Liver (tissue), 9 donors: ENCODE measurements around the gene ADTRP. TPM values are rescaled to one million over a fixed set of nuclear protein-coding genes. Genes with fewer than 3 reads are reported as not detected.

Experiments
- DNase-seq: peaks from one replicate; pipeline ENCODE4 v3.0.0-alpha.2; 2017; ENCODE audit warnings: low spot score
- H3K27ac ChIP-seq, 2 donors: one replicate each; pipeline ENCODE4 v1.7.0; 2013; ENCODE audit warnings: inconsistent platforms in 2 of 2, low read length in 2 of 2, control low read depth in 1 of 2, low read depth in 1 of 2, mild to moderate bottlenecking in 1 of 2
- H3K27me3 ChIP-seq, 4 donors: one replicate each; pipeline versions ENCODE4 v1.6.1 to v1.7.0; 2013; ENCODE audit warnings: low read length in 3 of 4, inconsistent platforms in 1 of 4, mild to moderate bottlenecking in 1 of 4, moderate library complexity in 1 of 4; ENCODE audit not compliant: control insufficient read depth in 4 of 4, insufficient read depth in 4 of 4
- H3K36me3 ChIP-seq, 4 donors: one replicate each; pipeline versions ENCODE4 v1.6.1 to v1.7.0; 2013; ENCODE audit warnings: low read length in 3 of 4, mild to moderate bottlenecking in 3 of 4, low read depth in 1 of 4, moderate library complexity in 1 of 4; ENCODE audit not compliant: control insufficient read depth in 4 of 4, insufficient read depth in 3 of 4
- H3K4me1 ChIP-seq, 4 donors: one replicate each; pipeline versions ENCODE4 v1.6.1 to v1.7.0; 2013; ENCODE audit warnings: low read length in 3 of 4, mild to moderate bottlenecking in 3 of 4, moderate library complexity in 1 of 4; ENCODE audit not compliant: control insufficient read depth in 4 of 4, insufficient read depth in 4 of 4
- H3K4me3 ChIP-seq, 3 donors: one replicate each; pipeline versions ENCODE4 v1.6.1 to v1.7.0; 2013; ENCODE audit warnings: low read length in 3 of 3, control low read depth in 1 of 3, low read depth in 1 of 3, mild to moderate bottlenecking in 1 of 3
- H3K9ac ChIP-seq, 2 donors: one replicate each; pipeline ENCODE4 v1.7.0; 2013; ENCODE audit warnings: low read length in 2 of 2, mild to moderate bottlenecking in 2 of 2, moderate library complexity in 2 of 2, control low read depth in 1 of 2, low read depth in 1 of 2
- H3K9me3 ChIP-seq, 4 donors: one replicate each; pipeline versions ENCODE4 v1.6.1 to v1.7.0; 2013; ENCODE audit warnings: low read length in 3 of 4; ENCODE audit not compliant: control insufficient read depth in 4 of 4
- ATF3 ChIP-seq: IDR thresholded peaks from 2 replicates; pipeline ENCODE4 v1.6.1; 2016; ENCODE audit warnings: antibody characterized with exemption
- CTCF ChIP-seq: fragments of 150-350 bp; IDR thresholded peaks from 2 replicates; pipeline ENCODE4 v1.5.1; 2017; ENCODE audit warnings: improper control_type of control experiment, low read depth, low read length; ENCODE audit not compliant: missing input control
- EGR1 ChIP-seq, 2 donors: IDR thresholded peaks; 2 replicates each; pipeline ENCODE4 v1.6.1; 2016 to 2018; ENCODE audit warnings: antibody characterized with exemption in 2 of 2, low read depth in 2 of 2
- FOXA1 ChIP-seq: IDR thresholded peaks from 2 replicates; pipeline ENCODE4 v1.6.1; 2016; ENCODE audit warnings: antibody characterized with exemption
- FOXA2 ChIP-seq: IDR thresholded peaks from 2 replicates; pipeline ENCODE4 v1.6.1; 2016; ENCODE audit warnings: antibody characterized with exemption
- HNF4A ChIP-seq, 2 donors: conservative IDR thresholded peaks; 2 replicates each; pipeline ENCODE4 v1.6.1; 2016; ENCODE audit warnings: antibody characterized with exemption in 2 of 2, mild to moderate bottlenecking in 2 of 2
- HNF4G ChIP-seq: IDR thresholded peaks from 2 replicates; pipeline ENCODE4 v1.6.1; 2016; ENCODE audit warnings: antibody characterized with exemption
- NR2F2 ChIP-seq: IDR thresholded peaks from 2 replicates; pipeline ENCODE4 v1.6.1; 2016; ENCODE audit warnings: antibody characterized with exemption
- RAD21 ChIP-seq, 2 donors: IDR thresholded peaks; 2 replicates each; pipeline ENCODE4 v1.6.1; 2016; ENCODE audit warnings: antibody characterized with exemption in 2 of 2, mild to moderate bottlenecking in 2 of 2
- REST ChIP-seq: IDR thresholded peaks from 2 replicates; pipeline ENCODE4 v1.6.1; 2016; ENCODE audit warnings: antibody characterized with exemption, mild to moderate bottlenecking
- RXRA ChIP-seq, 2 donors: IDR thresholded peaks; 2 replicates each; pipeline ENCODE4 v1.6.1; 2017 to 2018; ENCODE audit warnings: antibody characterized with exemption in 2 of 2, mild to moderate bottlenecking in 1 of 2
- SP1 ChIP-seq: IDR thresholded peaks from 2 replicates; pipeline ENCODE4 v1.6.1; 2018; ENCODE audit warnings: antibody characterized with exemption, mild to moderate bottlenecking
- TAF1 ChIP-seq: conservative IDR thresholded peaks from 2 replicates; pipeline ENCODE4 v1.6.1; 2016; ENCODE audit warnings: antibody characterized with exemption, mild to moderate bottlenecking
- YY1 ChIP-seq: IDR thresholded peaks from 2 replicates; pipeline ENCODE4 v1.6.1; 2016; ENCODE audit warnings: antibody characterized with exemption, mild to moderate bottlenecking
- ZBTB33 ChIP-seq: IDR thresholded peaks from 2 replicates; pipeline ENCODE4 v1.6.1; 2016; ENCODE audit warnings: antibody characterized with exemption
- WGBS: extraction: QIAGEN DNeasy Blood & Tissue Kit; methylation state at CpG from one replicate; pipeline ENCODE4 v1.1.7; 2013; 5-methylcytosine and 5-hydroxymethylcytosine counted together
- polyA plus RNA-seq, 2 donors: library from polyadenylated mRNA; stranded (reverse) in 1 of 2; unstranded in 1 of 2; fragments of 200-250 nt in 1 of 2; fragments of >200 nt in 1 of 2; fragmentation: Nextera tagmentation in 1 of 2; extraction: Ambion mirVana in 1 of 2; gene quantifications; one replicate each; pipeline versions ENCODE4 v1.2.1 to v1.2.3, GENCODE V29; 2013 to 2015
- total RNA-seq, 2 donors: library from RNA; depleted of rRNA; stranded (reverse); fragments of >200 nt; gene quantifications; one replicate each; pipeline ENCODE4 v1.2.3, GENCODE V29; 2014
- donor health status: healthy.
- donor health status: healthy.
- donor health status: healthy.
- donor health status: healthy.
- donor health status: healthy.

Gene ADTRP
- total and polyA plus RNA-seq, 4 donors, result 0.21 to 2.0 (median 0.50) TPM; not detected in 1

- H3K4me1 ChIP-seq, result peaks cover 0 to 6% (median 5%) of the 10 kb centered on the region in 4 donors
- no peak overlapping the region for H3K9ac ChIP-seq
- H3K36me3 ChIP-seq, result no peaks in the 10 kb centered on the region
- no peak overlapping the region for H3K4me3 ChIP-seq
- no peaks in the 10 kb centered on the region for H3K27me3 ChIP-seq
- no peak overlapping the region for H3K27ac ChIP-seq
- no peak for TF ChIP-seq HNF4A (conservative IDR thresholded peaks at IDR 0.05)
- TF ChIP-seq ZBTB33, result no peak
- no peak for TF ChIP-seq ATF3
- TF ChIP-seq RXRA (IDR thresholded peaks at IDR 0.05), result no peak
- DNase-seq, result no peak
- H3K9me3 ChIP-seq, result no peaks in the 10 kb centered on the region
- 75% methylated on average over 3 of the region's 3 CpGs for WGBS
Measured at GRCh38 chr6:11727346-11727997, 51.1 kb downstream of the ADTRP start.

- Histone ChIP-seq H3K9ac (no peak overlapping the region), H3K27me3 (no peaks in the 10 kb centered on the region), H3K27ac (no peak overlapping the region), H3K36me3 (peaks cover 0 to 2% (median 0%) of the 10 kb centered on the region in 4 donors), H3K4me1 (no peaks in the 10 kb centered on the region), H3K4me3 (no peak overlapping the region), H3K9me3 (no peaks in the 10 kb centered on the region)
- WGBS, result 98% methylated on average over 4 of the region's 4 CpGs
- TF ChIP-seq EGR1 (IDR thresholded peaks at IDR 0.05; ENCODE audit: low read depth in 2 of 2) (no peak), REST (no peak), CTCF (no peak), SP1 (no peak), FOXA2 (no peak), YY1 (no peak), RXRA (IDR thresholded peaks at IDR 0.05) (no peak), FOXA1 (no peak), NR2F2 (no peak), RAD21 (IDR thresholded peaks at IDR 0.05) (no peak), ZBTB33 (no peak), HNF4G (no peak), TAF1 (no peak), HNF4A (conservative IDR thresholded peaks at IDR 0.05) (no peak), ATF3 (no peak)
- no peak for DNase-seq
Measured at GRCh38 chr6:11724286-11724685, 54.3 kb downstream of the ADTRP start.
